ENCODE results near the gene PAQR3. TPM values are rescaled to one million over a fixed set of nuclear protein-coding genes. Genes with fewer than 3 reads are reported as not detected.
"Not testable (repeated sequence)": the region's sequence is repeated elsewhere in the genome, so short reads cannot be mapped to it uniquely, and the experiment has no call there.

The PAQR3 gene
- total RNA-seq, 1 donor from 2014 or later, result 10.6 TPM

GRCh38 chr4:78922207-78922606 lies 17.0 kb downstream of the PAQR3 start:
- Histone ChIP-seq H3K4me1 (no peaks in the 10 kb centered on the region), H3K36me3 (no peaks in the 10 kb centered on the region), H3K9me3 (no peaks in the 10 kb centered on the region), H3K4me3 (no peak overlapping the region), H3K27ac (no peak overlapping the region), H3K27me3 (no peaks in the 10 kb centered on the region)
- intact Hi-C loops (cut with DNase I), result no loop called here
- no peak for TF ChIP-seq POLR2AphosphoS5 (IDR thresholded peaks at IDR 0.05; ENCODE audit: insufficient read depth in 1 of 2, low read depth in 1 of 2)
- TF ChIP-seq, protein P1, sequence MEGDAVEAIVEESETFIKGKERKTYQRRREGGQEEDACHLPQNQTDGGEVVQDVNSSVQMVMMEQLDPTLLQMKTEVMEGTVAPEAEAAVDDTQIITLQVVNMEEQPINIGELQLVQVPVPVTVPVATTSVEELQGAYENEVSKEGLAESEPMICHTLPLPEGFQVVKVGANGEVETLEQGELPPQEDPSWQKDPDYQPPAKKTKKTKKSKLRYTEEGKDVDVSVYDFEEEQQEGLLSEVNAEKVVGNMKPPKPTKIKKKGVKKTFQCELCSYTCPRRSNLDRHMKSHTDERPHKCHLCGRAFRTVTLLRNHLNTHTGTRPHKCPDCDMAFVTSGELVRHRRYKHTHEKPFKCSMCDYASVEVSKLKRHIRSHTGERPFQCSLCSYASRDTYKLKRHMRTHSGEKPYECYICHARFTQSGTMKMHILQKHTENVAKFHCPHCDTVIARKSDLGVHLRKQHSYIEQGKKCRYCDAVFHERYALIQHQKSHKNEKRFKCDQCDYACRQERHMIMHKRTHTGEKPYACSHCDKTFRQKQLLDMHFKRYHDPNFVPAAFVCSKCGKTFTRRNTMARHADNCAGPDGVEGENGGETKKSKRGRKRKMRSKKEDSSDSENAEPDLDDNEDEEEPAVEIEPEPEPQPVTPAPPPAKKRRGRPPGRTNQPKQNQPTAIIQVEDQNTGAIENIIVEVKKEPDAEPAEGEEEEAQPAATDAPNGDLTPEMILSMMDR (IDR thresholded peaks at IDR 0.05), result no peak
- TF ChIP-seq POLR2A (IDR thresholded peaks at IDR 0.05), result no peak
- DNase-seq (ENCODE audit: extremely low spot score in 2 of 2), result no peak

DNA sequence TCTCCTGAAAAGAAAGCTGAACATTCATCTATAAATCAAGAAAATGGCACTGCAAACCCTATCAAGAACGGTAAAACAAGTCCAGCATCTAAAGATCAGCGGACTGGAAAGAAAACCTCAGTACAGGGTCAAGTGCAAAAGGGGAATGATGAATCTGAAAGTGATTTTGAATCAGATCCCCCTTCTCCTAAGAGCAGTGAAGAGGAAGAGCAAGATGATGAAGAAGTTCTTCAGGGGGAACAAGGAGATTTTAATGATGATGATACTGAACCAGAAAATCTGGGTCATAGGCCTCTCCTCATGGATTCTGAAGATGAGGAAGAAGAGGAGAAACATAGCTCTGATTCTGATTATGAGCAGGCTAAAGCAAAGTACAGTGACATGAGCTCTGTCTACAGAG lies 28.6 kb downstream of the PAQR3 start:
- Histone ChIP-seq H3K9me3 (no peaks in the 10 kb centered on the region), H3K27ac (no peak overlapping the region), H3K4me3 (no peak overlapping the region), H3K4me1 (no peaks in the 10 kb centered on the region), H3K27me3 (no peaks in the 10 kb centered on the region), H3K36me3 (peaks cover 0 to 12% of the 10 kb centered on the region in 2 donors)
- DNase-seq (ENCODE audit: extremely low spot score in 2 of 2), result no peak
- TF ChIP-seq POLR2AphosphoS5 (IDR thresholded peaks at IDR 0.05; ENCODE audit: insufficient read depth in 1 of 2, low read depth in 1 of 2) (no peak), POLR2A (IDR thresholded peaks at IDR 0.05) (no peak)
- TF ChIP-seq, protein P1 (IDR thresholded peaks at IDR 0.05), result no peak
- intact Hi-C loops (cut with DNase I), result no loop called here

DNA sequence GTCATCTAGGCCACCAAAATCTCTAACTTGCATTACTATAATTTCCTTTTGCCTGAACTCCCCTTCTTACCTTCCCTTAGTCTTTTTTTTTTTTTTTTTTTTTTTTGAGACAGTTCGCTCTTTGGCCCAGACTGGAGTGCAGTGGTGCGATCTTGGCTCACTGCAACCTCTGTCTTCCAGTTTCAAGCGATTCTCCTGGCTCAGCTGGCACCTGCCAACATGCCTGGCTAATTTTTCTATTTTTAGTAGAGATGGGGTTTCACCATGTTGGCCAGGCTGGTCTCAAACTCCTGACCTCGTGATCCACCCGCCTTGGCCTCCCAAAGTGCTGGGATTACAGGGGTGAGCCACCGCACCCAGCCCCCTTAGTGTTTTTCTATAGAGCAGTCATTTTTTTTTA lies 30.3 kb downstream of the PAQR3 start:
- intact Hi-C loops (cut with DNase I), result not testable (repeated sequence)

GRCh38 chr4:78907638-78908037 lies 31.6 kb downstream of the PAQR3 start:
- H3K27ac ChIP-seq, result no peak overlapping the region
- no peaks in the 10 kb centered on the region for H3K9me3 ChIP-seq
- no peaks in the 10 kb centered on the region for H3K4me1 ChIP-seq
- H3K36me3 ChIP-seq, result peaks cover 0 to 12% of the 10 kb centered on the region in 2 donors
- intact Hi-C loops (cut with DNase I), result no loop called here
- TF ChIP-seq, protein P1 (IDR thresholded peaks at IDR 0.05), result no peak
- TF ChIP-seq POLR2AphosphoS5 (IDR thresholded peaks at IDR 0.05; ENCODE audit: insufficient read depth in 1 of 2, low read depth in 1 of 2) (no peak), POLR2A (IDR thresholded peaks at IDR 0.05) (no peak)
- H3K4me3 ChIP-seq, result no peak overlapping the region
- H3K27me3 ChIP-seq, result no peaks in the 10 kb centered on the region
- DNase-seq (ENCODE audit: extremely low spot score in 2 of 2), result no peak

More for the DNA sequence above, 30.3 kb downstream of the PAQR3 start:
- not testable (repeated sequence) for H3K27ac ChIP-seq; H3K9me3 ChIP-seq; H3K4me3 ChIP-seq; H3K27me3 ChIP-seq; H3K4me1 ChIP-seq; DNase-seq (ENCODE audit: extremely low spot score in 2 of 2)
- H3K36me3 ChIP-seq, result peaks cover 0 to 12% of the 10 kb centered on the region in 2 donors

GRCh38 chr4:78904143-78904542 lies 35.1 kb downstream of the PAQR3 start:
- Histone ChIP-seq H3K4me1 (no peaks in the 10 kb centered on the region), H3K9me3 (no peaks in the 10 kb centered on the region), H3K27me3 (no peaks in the 10 kb centered on the region), H3K4me3 (no peak overlapping the region), H3K36me3 (no peaks in the 10 kb centered on the region), H3K27ac (no peak overlapping the region)
- no peak for DNase-seq (ENCODE audit: extremely low spot score in 2 of 2)
- intact Hi-C loops (cut with DNase I), result no loop called here
- TF ChIP-seq POLR2AphosphoS5 (IDR thresholded peaks at IDR 0.05; ENCODE audit: insufficient read depth in 1 of 2, low read depth in 1 of 2) (no peak), POLR2A (IDR thresholded peaks at IDR 0.05) (no peak)
- TF ChIP-seq, protein P1 (IDR thresholded peaks at IDR 0.05), result no peak

DNA sequence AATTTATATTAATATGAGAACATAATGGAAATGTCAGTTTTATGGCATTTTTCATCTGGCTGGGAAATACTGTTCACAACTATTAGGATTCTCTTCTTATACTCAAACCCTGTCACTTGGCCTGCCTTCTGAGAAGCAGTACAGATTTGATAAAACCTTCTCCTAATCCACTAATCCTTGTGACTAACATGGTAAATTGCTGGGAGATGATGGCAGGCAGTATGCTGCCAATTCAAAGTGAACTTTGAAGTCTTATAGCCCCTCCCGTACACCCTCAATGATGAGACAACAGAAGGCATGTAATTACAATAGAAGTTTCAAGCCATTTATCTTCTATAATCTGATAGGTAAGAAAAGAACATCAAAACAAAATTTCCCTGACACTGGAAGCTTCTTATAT lies 36.9 kb downstream of the PAQR3 start:
- H3K27ac ChIP-seq, result no peak overlapping the region
- H3K4me1 ChIP-seq, result no peaks in the 10 kb centered on the region
- H3K4me3 ChIP-seq, result no peak overlapping the region
- TF ChIP-seq POLR2AphosphoS5 (IDR thresholded peaks at IDR 0.05; ENCODE audit: insufficient read depth in 1 of 2, low read depth in 1 of 2) (no peak), POLR2A (IDR thresholded peaks at IDR 0.05) (no peak)
- TF ChIP-seq, protein P1 (IDR thresholded peaks at IDR 0.05), result no peak
- intact Hi-C loops (cut with DNase I), result no loop called here
- H3K9me3 ChIP-seq, result no peaks in the 10 kb centered on the region
- DNase-seq (ENCODE audit: extremely low spot score in 2 of 2), result no peak
- no peaks in the 10 kb centered on the region for H3K27me3 ChIP-seq
- H3K36me3 ChIP-seq, result no peaks in the 10 kb centered on the region
